Esophagus mucosa (tissue), 1 donor: ENCODE measurements around the gene CISH. TPM values are rescaled to one million over a fixed set of nuclear protein-coding genes. Genes with fewer than 3 reads are reported as not detected.
A peak's percentile ranks its signal among the peaks of the same experiment; 100 is the strongest.

ENCODE experiments used
- ATAC-seq: fragments of 200-7000 bp; cut with Tn5 transposase; one replicate; pipeline ENCODE4 v1.9.1; 2020
- total RNA-seq: library from RNA; stranded (reverse); gene quantifications from one replicate; pipeline ENCODE4 v1.2.4, GENCODE V29; 2023
- donor health status: DM: yes; HTN: yes; CAD: no.

CISH gene
- total RNA-seq, 1 donor from 2014 or later, result 4.8 TPM

DNA sequence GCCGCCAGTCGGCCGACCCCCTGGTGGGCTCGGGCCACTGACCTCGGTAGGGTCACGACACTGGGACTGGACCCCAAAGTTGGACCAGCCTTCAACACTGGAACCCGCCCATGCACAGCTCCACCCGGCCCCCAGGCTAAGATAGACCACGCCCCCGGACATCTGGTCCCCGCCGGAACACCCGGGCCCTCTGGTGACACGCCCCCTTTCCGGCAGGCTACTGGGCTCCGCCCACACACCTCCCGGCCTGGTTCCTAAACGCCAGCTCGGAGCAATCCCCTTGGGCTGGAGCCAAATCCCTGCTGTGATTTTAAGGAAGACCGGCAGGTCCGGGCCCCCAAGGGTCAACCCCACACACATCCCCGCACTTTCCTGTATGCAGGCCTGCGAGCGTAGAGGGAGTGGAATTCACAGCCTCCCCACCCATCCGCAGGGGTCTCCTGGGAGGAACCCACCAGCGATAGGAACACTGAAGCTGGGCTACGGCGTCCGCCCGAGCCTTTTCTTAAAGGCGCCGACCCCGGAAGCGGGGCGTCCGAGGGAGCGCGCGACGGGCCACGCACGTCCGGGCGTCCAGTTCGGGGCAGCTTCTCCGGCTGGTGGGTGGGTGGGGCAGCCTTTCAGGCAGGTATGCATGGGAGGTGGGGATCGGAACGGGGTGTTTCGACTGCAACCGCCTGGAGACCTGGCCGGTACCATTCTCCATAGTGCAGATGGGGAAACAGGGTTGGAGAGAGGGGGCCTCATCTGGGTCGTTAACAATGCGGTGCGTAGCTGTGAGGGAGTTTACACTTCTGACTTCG lies 42.4 kb downstream of the CISH start, which contains the start of gene HEMK1:
TSS of gene HEMK1 (plus strand) at position 576 of the 803 bp plus-strand sequence. CDS start 1,583 bp downstream, outside the sequence.
- ATAC-seq, result peak; percentile 87

DNA sequence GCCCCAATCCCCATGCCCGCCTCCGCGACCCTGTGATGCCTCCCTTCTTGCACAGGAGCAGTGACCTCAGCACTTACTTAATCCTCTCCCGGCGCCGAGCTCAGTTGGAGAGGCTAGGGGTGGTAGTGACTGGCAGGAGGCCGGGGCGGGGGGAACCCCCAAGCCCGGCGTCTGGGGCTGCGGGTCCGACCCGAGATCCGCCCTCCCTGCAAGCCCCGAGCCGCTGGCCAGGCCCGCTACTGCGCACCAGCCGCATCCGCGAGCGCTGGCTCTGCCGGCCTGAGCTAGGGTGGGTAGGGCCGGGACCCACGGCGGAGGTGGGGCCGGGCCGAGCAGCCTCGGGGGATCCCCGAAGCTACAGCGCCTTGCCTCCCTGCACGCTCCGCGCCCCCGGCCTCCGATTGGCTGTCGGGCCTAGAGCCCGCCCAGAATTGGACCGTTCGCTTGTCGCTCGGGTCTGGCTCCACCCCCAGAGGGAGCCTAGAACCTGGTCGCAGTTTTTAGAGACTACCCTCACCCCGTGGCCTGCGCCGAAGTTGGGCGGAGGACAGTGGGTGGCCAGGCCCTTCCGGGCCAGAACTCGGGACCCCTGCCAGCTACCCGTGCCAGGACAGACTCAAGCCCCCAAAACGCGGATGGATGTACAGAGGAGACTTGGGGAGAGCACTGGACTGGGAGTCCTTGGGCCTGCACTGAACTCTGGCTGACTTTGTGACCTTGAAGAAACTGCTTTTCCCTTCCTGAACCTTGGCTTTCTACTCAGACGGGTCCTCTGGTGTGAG lies 44.0 kb downstream of the CISH start, which contains the start of gene C3orf18:
TSS of gene C3orf18 (minus strand) at position 362 of the 782 bp plus-strand sequence. CDS start 2,048 bp downstream, outside the sequence.
- peak; percentile 65 for ATAC-seq

DNA sequence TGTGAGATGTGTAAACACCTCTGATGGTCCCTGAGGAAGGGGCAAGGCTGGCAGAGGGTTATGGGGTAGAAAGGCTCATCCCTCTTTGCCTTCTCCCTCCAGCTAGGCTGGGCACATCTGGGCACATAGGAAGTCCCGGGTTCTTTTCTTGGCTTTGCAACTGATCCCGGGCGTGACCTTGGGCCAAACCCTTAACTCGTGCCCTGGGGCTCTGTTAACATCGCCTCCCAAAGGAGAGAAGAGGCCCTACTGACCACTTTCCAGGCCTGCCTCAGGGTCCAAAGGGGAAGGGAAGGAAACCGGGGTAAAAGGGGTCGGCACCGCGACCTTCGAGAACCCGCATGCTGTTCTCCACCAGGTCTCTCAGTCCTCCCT lies 44.6 kb downstream of the CISH start:
- ATAC-seq, result no peak

DNA sequence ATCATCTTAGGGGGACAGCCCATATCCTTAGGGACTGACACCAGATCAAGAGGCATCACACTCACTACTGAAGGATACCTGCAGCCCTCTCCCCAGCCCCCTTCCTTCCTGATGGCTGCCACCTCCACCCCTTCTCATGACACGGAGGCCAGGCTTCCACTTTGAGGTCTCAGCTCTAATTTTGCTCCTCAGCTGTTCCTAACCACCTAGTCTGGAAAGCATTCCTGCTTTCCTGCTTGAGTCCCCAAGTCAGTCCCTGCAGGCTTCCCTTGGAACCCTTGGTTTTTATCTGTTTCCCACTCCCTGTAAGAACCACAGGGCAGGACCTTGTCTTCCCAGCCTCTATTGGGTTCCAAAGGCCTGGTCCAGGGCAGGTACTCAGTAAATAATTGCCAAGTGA lies 47.3 kb downstream of the CISH start:
- no peak for ATAC-seq

DNA sequence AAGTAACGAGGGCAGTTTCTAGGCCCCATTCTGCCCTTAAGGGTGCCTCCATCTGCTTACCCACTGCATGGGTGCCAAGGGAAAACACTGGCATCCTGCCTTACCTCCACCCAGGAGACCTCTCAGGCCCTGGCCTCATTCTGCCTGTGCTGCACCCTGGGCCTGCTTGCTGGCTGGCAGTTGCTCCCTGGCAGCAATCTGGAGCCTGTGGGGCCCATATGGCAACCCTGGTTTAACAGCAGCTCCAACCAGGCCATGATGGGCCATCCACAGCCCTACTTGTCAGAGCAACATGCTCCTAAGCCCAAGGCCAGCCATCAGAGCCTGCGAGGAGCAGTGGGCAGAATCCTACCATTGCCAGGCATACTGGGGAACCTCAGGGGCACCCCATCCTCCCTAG lies 47.7 kb downstream of the CISH start:
- ATAC-seq, result no peak

DNA sequence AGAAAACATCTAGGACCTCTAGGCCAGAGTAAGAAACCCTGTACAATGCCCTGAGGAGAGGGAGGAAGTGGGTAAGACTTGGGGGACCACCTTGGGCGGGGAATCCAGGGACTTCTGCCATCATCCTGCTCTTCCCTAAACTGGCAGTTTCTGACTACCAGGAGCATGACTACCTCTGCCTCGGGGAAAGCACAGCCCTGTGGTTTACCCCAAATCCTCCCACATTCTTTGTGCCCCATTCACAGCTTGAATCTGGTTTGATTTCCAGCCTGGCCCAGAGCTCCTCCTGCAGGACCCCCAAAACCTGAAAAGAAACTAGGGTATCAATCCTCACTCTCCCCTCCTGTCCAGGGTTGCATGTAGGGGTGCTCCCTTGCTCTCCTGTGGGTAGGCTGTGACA lies 48.7 kb downstream of the CISH start:
- ATAC-seq, result no peak

DNA sequence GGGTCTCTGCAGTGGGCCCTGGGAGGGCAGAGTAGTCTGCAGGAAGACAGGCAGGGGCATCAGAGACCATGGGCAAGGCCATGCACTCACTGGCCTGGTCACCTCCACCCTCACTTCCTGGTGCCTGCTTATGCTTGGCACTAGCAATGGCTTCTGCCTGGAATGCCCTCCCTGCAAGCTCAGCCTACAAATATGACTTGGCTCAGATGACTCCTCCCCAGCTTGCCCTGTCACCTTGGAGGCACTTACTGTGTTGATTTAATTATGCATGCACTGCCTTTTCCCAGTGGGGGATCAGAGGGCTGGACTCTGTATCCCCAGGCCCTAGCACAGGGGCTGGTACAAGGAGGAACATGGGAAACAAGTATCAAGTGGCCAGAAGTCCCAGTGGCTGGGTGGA lies 51.9 kb downstream of the CISH start:
- peak; percentile 45 for ATAC-seq

DNA sequence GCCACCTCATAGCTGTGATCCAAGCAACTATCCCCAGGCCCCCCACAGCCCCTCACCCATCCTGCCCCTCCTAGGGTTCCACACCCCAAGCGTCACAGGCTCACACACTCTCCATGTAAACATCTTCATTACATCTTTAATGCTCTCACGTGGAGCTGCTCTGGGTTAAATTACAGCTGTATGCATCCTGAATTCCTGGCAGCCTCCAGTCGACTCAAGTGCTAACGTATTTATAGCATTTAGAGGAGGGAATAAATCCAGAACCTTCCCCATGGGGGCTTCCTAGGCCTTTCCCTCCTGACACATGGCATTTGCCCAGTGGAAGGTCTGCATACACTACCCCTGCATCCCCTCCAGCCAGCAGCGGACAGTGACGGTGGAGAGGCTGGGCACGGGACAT lies 53.7 kb downstream of the CISH start:
- no peak for ATAC-seq

DNA sequence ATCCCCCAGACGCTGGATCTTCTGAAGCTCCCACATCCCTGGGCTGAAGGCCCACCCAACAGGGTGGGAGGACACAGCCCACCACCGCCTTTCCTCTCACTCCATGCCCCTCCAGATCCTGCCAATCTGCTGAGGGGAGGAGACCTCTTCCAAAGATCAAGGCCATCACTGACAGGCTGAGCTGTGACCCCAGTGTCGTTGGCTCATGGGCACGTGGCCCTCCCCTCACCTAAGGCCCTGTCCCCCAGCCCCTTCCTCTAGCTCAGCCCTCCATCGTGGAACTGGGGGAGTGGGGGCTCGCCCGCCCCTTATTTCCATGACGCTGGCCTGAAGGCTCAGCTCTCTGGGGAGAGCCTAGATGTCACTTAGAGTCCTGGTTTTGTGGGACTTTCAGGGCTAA lies 54.5 kb downstream of the CISH start:
- ATAC-seq, result no peak

Other genes starting within 250 kb of the CISH start
- gene CACNA2D2, start 108.1 kb downstream of the CISH start, total RNA-seq, result 0.08 TPM
- 0.68 TPM for gene C3orf18, start 44.0 kb downstream of the CISH start, total RNA-seq
- gene HEMK1, start 42.3 kb downstream of the CISH start, total RNA-seq, result 11.0 TPM
- gene MAPKAPK3, start 5.4 kb upstream of the CISH start, total RNA-seq, result 50.5 TPM
- 0.84 TPM for gene DOCK3, start 63.2 kb upstream of the CISH start, total RNA-seq